DMS53 treated with DMSO at 0.1 percent for 48 hours (cell line): ENCODE data around the gene NECTIN1.

Experiments
- DNase-seq: peaks from one replicate; lab custom pipeline; 2025; ENCODE audit not compliant: unreplicated experiment; lab: John Stamatoyannopoulos, UW

The NECTIN1 gene

GRCh38 chr11:119755356-119756071, 26.5 kb upstream of the NECTIN1 start:
- DNase-seq, result no peak

- no peak for DNase-seq
Observed at GRCh38 chr11:119754656-119755355, 25.8 kb upstream of the NECTIN1 start.

GRCh38 chr11:119754199-119754598, 25.2 kb upstream of the NECTIN1 start:
- DNase-seq, result no peak

- DNase-seq, result no peak
Observed at GRCh38 chr11:119752946-119753345, 23.9 kb upstream of the NECTIN1 start.

GRCh38 chr11:119752345-119752871, 23.4 kb upstream of the NECTIN1 start:
- no peak for DNase-seq

- DNase-seq, result no peak
Observed at GRCh38 chr11:119750056-119750455, 21.1 kb upstream of the NECTIN1 start.

GRCh38 chr11:119749006-119749565, 20.1 kb upstream of the NECTIN1 start:
- DNase-seq, result no peak

GRCh38 chr11:119747868-119748660, 19.1 kb upstream of the NECTIN1 start:
- DNase-seq, result no peak

- DNase-seq, result no peak
Observed at GRCh38 chr11:119745776-119746535, 17.0 kb upstream of the NECTIN1 start.

GRCh38 chr11:119745112-119745511, 16.1 kb upstream of the NECTIN1 start:
- DNase-seq, result no peak

- DNase-seq, result no peak
Observed at GRCh38 chr11:119744577-119744976, 15.6 kb upstream of the NECTIN1 start.

GRCh38 chr11:119743006-119743405, 14.0 kb upstream of the NECTIN1 start:
- DNase-seq, result no peak

- no peak for DNase-seq
Observed at GRCh38 chr11:119742263-119742861, 13.4 kb upstream of the NECTIN1 start.

- no peak for DNase-seq
Observed at GRCh38 chr11:119741369-119742262, 12.6 kb upstream of the NECTIN1 start.

GRCh38 chr11:119739975-119740374, 11.0 kb upstream of the NECTIN1 start:
- no peak for DNase-seq

GRCh38 chr11:119739021-119739703, 10.2 kb upstream of the NECTIN1 start:
- DNase-seq, result no peak

- DNase-seq, result no peak
Observed at GRCh38 chr11:119738059-119738439, 9.0 kb upstream of the NECTIN1 start.

GRCh38 chr11:119737366-119738058, 8.5 kb upstream of the NECTIN1 start:
- DNase-seq, result no peak
